AG09319 (cell line): Measurements from ENCODE around the gene CALY.

ENCODE experiments used
- DNase-seq: peaks from one replicate; pipeline ENCODE4 v3.0.0-alpha.2; 2010; ENCODE audit warnings: low read depth; ENCODE audit errors: extremely low read depth
- CTCF ChIP-seq: IDR thresholded peaks from 2 replicates; pipeline ENCODE4 v1.5.1; 2011; ENCODE audit warnings: low read depth, mild to moderate bottlenecking, inconsistent platforms, low read length, moderate library complexity

Gene CALY

GRCh38 chr10:133355266-133355665, 18.6 kb upstream of the CALY start:
- DNase-seq, result no peak
- no peak for TF ChIP-seq CTCF

- no peak for DNase-seq
- TF ChIP-seq CTCF, result no peak
These were observed 18.1 kb upstream of the CALY start for GRCh38 chr10:133354672-133355240.

GRCh38 chr10:133353988-133354605, 17.4 kb upstream of the CALY start:
- no peak for TF ChIP-seq CTCF

GRCh38 chr10:133353202-133353959, 16.7 kb upstream of the CALY start:
- no peak for DNase-seq
- TF ChIP-seq CTCF, result no peak

More at GRCh38 chr10:133353988-133354605, 17.4 kb upstream of the CALY start:
- no peak for DNase-seq

- DNase-seq, result no peak
- TF ChIP-seq CTCF, result no peak
These were observed 15.0 kb upstream of the CALY start for GRCh38 chr10:133351408-133352318.

- no peak for TF ChIP-seq CTCF
- DNase-seq, result no peak
These were observed 14.2 kb upstream of the CALY start for GRCh38 chr10:133350950-133351329.
